Mucosa of rectum (tissue), 2 donors: ENCODE results near the gene SH3RF2.
A peak's percentile ranks its signal among the peaks of the same experiment; 100 is the strongest.
"Not testable (repeated sequence)": the region's sequence is repeated elsewhere in the genome, so short reads cannot be mapped to it uniquely, and the experiment has no call there.

Experiments used
- H3K27ac ChIP-seq, 2 donors: one replicate each; pipeline ENCODE4 v1.7.0; 2013; ENCODE audit warnings: inconsistent platforms in 2 of 2, low read depth in 2 of 2, low read length in 2 of 2
- H3K27me3 ChIP-seq, 2 donors: one replicate each; pipeline ENCODE4 v1.7.0; 2013; ENCODE audit warnings: low read length in 2 of 2; ENCODE audit not compliant: control insufficient read depth in 2 of 2, insufficient read depth in 2 of 2
- H3K36me3 ChIP-seq, 2 donors: one replicate each; pipeline ENCODE4 v1.7.0; 2013; ENCODE audit warnings: low read length in 2 of 2; ENCODE audit not compliant: control insufficient read depth in 2 of 2, insufficient read depth in 2 of 2
- H3K4me1 ChIP-seq, 2 donors: one replicate each; pipeline ENCODE4 v1.7.0; 2013; ENCODE audit warnings: low read length in 2 of 2, mild to moderate bottlenecking in 1 of 2; ENCODE audit not compliant: control insufficient read depth in 2 of 2, insufficient read depth in 2 of 2
- H3K4me3 ChIP-seq, 2 donors: one replicate each; pipeline ENCODE4 v1.7.0; 2013; ENCODE audit warnings: low read length in 2 of 2
- H3K9ac ChIP-seq, 2 donors: one replicate each; pipeline ENCODE4 v1.7.0; 2013; ENCODE audit warnings: low read length in 2 of 2, low read depth in 1 of 2, mild to moderate bottlenecking in 1 of 2
- H3K9me3 ChIP-seq, 2 donors: one replicate each; pipeline ENCODE4 v1.7.0; 2013; ENCODE audit warnings: low read length in 2 of 2; ENCODE audit not compliant: control insufficient read depth in 2 of 2
- donor health status: healthy.
- donor health status: Normal muscosa, but diverticular disease.

Gene SH3RF2

GRCh38 chr5:145982572-145983318 lies 46.4 kb downstream of the SH3RF2 start:
- no peaks in the 10 kb centered on the region for H3K9me3 ChIP-seq
- no peak overlapping the region for H3K4me3 ChIP-seq
- H3K36me3 ChIP-seq, result peaks cover 0 to 3% of the 10 kb centered on the region in 2 donors
- H3K27me3 ChIP-seq, result no peaks in the 10 kb centered on the region
- H3K4me1 ChIP-seq, result peaks cover 23 to 43% of the 10 kb centered on the region in 2 donors
- H3K27ac ChIP-seq, result no peak overlapping the region
- no peak overlapping the region for H3K9ac ChIP-seq

- Histone ChIP-seq H3K27ac (no peak overlapping the region), H3K4me1 (peaks cover 21 to 38% of the 10 kb centered on the region in 2 donors), H3K4me3 (no peak overlapping the region), H3K9me3 (no peaks in the 10 kb centered on the region), H3K27me3 (no peaks in the 10 kb centered on the region), H3K36me3 (peaks cover 0 to 3% of the 10 kb centered on the region in 2 donors), H3K9ac (no peak overlapping the region)
Measured at GRCh38 chr5:145983446-145983845, 47.1 kb downstream of the SH3RF2 start.

DNA sequence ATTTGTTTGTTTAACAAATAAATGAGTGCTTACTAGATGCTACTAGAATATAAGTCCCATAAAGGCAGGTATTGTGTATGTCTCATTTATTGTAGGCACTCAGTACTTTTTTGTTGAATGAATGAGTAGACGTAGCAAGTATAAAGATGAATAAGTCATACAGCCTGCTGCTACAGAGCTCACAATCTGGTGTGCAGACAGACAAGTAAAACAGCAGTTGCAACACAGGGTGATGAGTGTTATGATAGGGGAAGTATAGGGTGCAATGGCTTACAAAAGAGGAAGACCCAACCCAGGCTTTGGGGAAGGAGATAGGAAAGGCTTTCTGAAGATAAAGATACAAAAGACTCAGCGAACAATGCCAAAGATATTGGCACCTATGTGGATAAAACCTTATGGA lies 47.7 kb downstream of the SH3RF2 start:
- Histone ChIP-seq H3K4me1 (peaks cover 17 to 38% of the 10 kb centered on the region in 2 donors), H3K9me3 (no peaks in the 10 kb centered on the region), H3K27me3 (no peaks in the 10 kb centered on the region), H3K36me3 (peaks cover 0 to 3% of the 10 kb centered on the region in 2 donors), H3K27ac (no peak overlapping the region), H3K4me3 (no peak overlapping the region), H3K9ac (no peak overlapping the region)

GRCh38 chr5:145987856-145988255 lies 51.5 kb downstream of the SH3RF2 start:
- Histone ChIP-seq H3K4me1 (peaks cover 9 to 27% of the 10 kb centered on the region in 2 donors), H3K27me3 (no peaks in the 10 kb centered on the region), H3K9ac (no peak overlapping the region), H3K9me3 (no peaks in the 10 kb centered on the region), H3K4me3 (no peak overlapping the region), H3K27ac (peak overlapping the region in 1 of 2 donors; percentile 44), H3K36me3 (peaks cover 0 to 3% of the 10 kb centered on the region in 2 donors)

DNA sequence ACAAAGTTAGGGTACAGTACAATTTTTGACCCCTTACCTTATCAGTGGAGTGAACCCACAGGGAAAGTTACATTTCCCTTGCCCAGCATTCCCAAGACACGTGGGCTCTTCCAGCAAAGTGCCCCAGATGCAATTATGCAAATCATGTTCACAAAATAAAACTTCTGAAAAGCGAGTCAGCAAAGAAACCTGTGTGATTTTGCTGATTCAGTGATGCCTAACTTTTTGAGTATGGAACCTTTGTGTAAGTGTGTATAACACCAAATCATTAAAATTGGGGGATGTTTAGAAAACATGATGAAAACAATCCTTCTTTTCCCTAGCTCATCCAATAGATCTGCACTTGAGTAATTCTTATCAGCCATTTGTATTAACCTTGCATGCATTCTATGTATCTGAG lies 52.6 kb downstream of the SH3RF2 start:
- H3K4me3 ChIP-seq, result no peak overlapping the region
- no peaks in the 10 kb centered on the region for H3K27me3 ChIP-seq
- no peak overlapping the region for H3K27ac ChIP-seq
- no peak overlapping the region for H3K9ac ChIP-seq
- H3K9me3 ChIP-seq, result peaks cover 0 to 2% of the 10 kb centered on the region in 2 donors
- peaks cover 0 to 3% of the 10 kb centered on the region in 2 donors for H3K36me3 ChIP-seq
- H3K4me1 ChIP-seq, result peaks cover 9 to 27% of the 10 kb centered on the region in 2 donors

DNA sequence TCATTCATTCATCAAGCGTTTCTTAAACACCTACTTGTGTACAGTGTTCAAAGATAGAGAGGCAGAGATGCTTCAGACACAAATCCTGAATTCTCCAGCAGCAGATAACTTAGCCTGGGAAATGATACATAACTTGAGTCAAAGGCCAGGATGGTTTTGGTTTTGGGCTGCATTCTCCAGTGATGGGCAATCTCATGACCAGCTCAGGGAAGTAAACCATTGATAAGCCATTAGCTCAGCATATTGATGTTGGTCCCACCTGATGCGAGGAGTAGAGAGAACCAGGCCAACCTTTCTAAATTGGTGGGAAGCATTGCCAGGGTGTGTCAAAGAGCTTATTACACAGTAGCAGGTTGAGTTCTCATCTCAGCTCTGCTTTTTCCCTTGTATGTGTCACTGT lies 53.0 kb downstream of the SH3RF2 start:
- Histone ChIP-seq H3K27ac (peak overlapping the region in 1 of 2 donors; percentile 64), H3K27me3 (no peaks in the 10 kb centered on the region), H3K9me3 (peaks cover 0 to 2% of the 10 kb centered on the region in 2 donors), H3K4me1 (peaks cover 9 to 27% of the 10 kb centered on the region in 2 donors), H3K36me3 (no peaks in the 10 kb centered on the region), H3K4me3 (no peak overlapping the region), H3K9ac (no peak overlapping the region)

GRCh38 chr5:145990170-145990569 lies 53.8 kb downstream of the SH3RF2 start:
- H3K4me3 ChIP-seq, result no peak overlapping the region
- peaks cover 0 to 2% of the 10 kb centered on the region in 2 donors for H3K9me3 ChIP-seq
- peak overlapping the region in 1 of 2 donors; percentile 62 for H3K27ac ChIP-seq
- H3K36me3 ChIP-seq, result no peaks in the 10 kb centered on the region
- H3K4me1 ChIP-seq, result peaks cover 9 to 27% of the 10 kb centered on the region in 2 donors
- no peak overlapping the region for H3K9ac ChIP-seq
- H3K27me3 ChIP-seq, result no peaks in the 10 kb centered on the region

GRCh38 chr5:145991044-145991575 lies 54.7 kb downstream of the SH3RF2 start:
- Histone ChIP-seq H3K9ac (no peak overlapping the region), H3K4me3 (peak overlapping the region in 1 of 2 donors; percentile 3), H3K4me1 (peaks cover 9 to 27% of the 10 kb centered on the region in 2 donors), H3K27ac (peak overlapping the region; percentile 58 to 62), H3K27me3 (no peaks in the 10 kb centered on the region), H3K9me3 (peaks cover 0 to 2% of the 10 kb centered on the region in 2 donors), H3K36me3 (peaks cover 0 to 3% of the 10 kb centered on the region in 2 donors)

- H3K4me1 ChIP-seq, result peaks cover 9 to 24% of the 10 kb centered on the region in 2 donors
- H3K9ac ChIP-seq, H3K36me3 ChIP-seq, H3K27ac ChIP-seq, H3K9me3 ChIP-seq, H3K27me3 ChIP-seq, H3K4me3 ChIP-seq: not testable (repeated sequence)
Measured at GRCh38 chr5:145993538-145993937, 57.2 kb downstream of the SH3RF2 start.

DNA sequence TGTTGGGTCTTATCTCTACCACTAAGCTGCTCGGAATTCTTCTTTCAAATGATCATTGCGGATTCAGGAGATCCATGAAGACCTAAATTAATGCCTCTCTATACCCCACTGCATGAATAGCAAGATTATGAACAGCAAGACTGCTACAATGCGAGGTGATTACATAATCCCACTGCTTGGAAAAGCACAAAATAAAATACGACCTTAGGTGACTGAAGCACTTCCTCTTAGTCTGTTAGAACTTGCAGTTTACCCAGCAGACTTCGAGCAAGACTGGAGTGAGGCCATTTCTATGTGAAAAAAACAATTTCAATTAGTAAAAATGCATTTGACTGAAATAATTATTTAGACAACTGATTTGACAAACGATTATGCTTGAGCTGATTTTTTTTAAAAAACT lies 59.8 kb downstream of the SH3RF2 start:
- peaks cover 3 to 6% of the 10 kb centered on the region in 2 donors for H3K4me1 ChIP-seq
- no peaks in the 10 kb centered on the region for H3K27me3 ChIP-seq
- peaks cover 0 to 2% of the 10 kb centered on the region in 2 donors for H3K9me3 ChIP-seq
- no peak overlapping the region for H3K9ac ChIP-seq
- no peak overlapping the region for H3K27ac ChIP-seq
- H3K4me3 ChIP-seq, result no peak overlapping the region
- H3K36me3 ChIP-seq, result peaks cover 3 to 4% of the 10 kb centered on the region in 2 donors
